ENCODE measurements around the gene THAP12. TPM values are rescaled to one million over a fixed set of nuclear protein-coding genes. Genes with fewer than 3 reads are reported as not detected.
A peak's percentile ranks its signal among the peaks of the same experiment; 100 is the strongest.

The THAP12 gene
- total and polyA plus RNA-seq, 2 experiments from 2014 or later, result 22.6 to 39.0 TPM

DNA sequence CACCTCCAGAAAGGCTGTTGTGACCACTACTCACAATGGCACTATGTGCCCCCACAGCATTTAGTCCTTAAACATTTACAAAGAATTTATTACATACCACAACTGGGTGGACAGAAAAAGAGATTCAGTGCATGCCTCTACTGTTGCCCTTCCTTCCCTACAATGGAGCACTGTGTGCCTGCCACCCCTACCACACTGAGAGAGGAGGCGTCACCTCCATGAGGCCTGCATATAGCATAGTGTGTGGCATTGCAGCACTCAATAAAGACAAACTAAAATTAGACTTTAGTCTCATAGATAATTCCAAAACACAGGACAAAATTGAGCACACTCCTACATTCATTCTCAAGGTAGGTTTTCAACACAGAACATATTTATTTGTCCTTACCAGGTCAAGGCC, 25.8 kb downstream of the THAP12 start:
- Histone ChIP-seq H3F3A (ENCODE audit: insufficient read depth) (no peaks in the 10 kb centered on the region), H3K9me2 (ENCODE audit: insufficient read depth) (no peaks in the 10 kb centered on the region), H3K4me1 (ENCODE audit: insufficient read depth) (no peaks in the 10 kb centered on the region), H3K36me3 (ENCODE audit: low read depth) (peaks cover 25% of the 10 kb centered on the region; the same call in 1 of the 2 replicates), H4K20me1 (ENCODE audit: insufficient read depth) (peaks cover 3% of the 10 kb centered on the region; the same call in 1 of the 2 replicates), H3K9ac (no peak overlapping the region), H3K27ac (no peak overlapping the region), H3K4me2 (ENCODE audit: unreplicated experiment) (no peak overlapping the region), H2AFZ (no peak overlapping the region), H3K9me3 (ENCODE audit: low read depth) (no peaks in the 10 kb centered on the region), H3K4me3 (no peak overlapping the region), H3K27me3 (replicated peaks; ENCODE audit: insufficient read depth) (no peaks in the 10 kb centered on the region), H3K79me2 (ENCODE audit: insufficient read depth) (peaks cover 30% of the 10 kb centered on the region)
- in situ Hi-C loops (cut with MboI), result no loop called here
- no peak for DNase-seq
- TF ChIP-seq EZH2 (IDR thresholded peaks at IDR 0.05; ENCODE audit: insufficient read depth, poor library complexity, severe bottlenecking) (no peak), EZH2phosphoT487 (IDR thresholded peaks at IDR 0.05; ENCODE audit: insufficient read depth, low read depth) (no peak)
- WGBS, 2 experiments (ENCODE audit: low coverage in 1 of 2, low lambda C conversion rate in 2 of 2, missing lambda C conversion rate in 2 of 2), result 100% methylated on average over 1 of the region's 1 CpG

GRCh38 chr11:76348348-76348747, 32.6 kb downstream of the THAP12 start:
- Histone ChIP-seq H3K36me3 (ENCODE audit: low read depth) (peaks cover 7% of the 10 kb centered on the region; the same call in 1 of the 2 replicates), H3K4me3 (no peak overlapping the region), H3K27ac (no peak overlapping the region), H3K9me3 (ENCODE audit: low read depth) (no peaks in the 10 kb centered on the region), H3K79me2 (ENCODE audit: insufficient read depth) (no peaks in the 10 kb centered on the region), H3K4me2 (ENCODE audit: unreplicated experiment) (no peak overlapping the region), H2AFZ (no peak overlapping the region), H3K27me3 (replicated peaks; ENCODE audit: insufficient read depth) (no peaks in the 10 kb centered on the region), H4K20me1 (ENCODE audit: insufficient read depth) (no peaks in the 10 kb centered on the region), H3K4me1 (ENCODE audit: insufficient read depth) (no peaks in the 10 kb centered on the region), H3K9ac (no peak overlapping the region), H3F3A (ENCODE audit: insufficient read depth) (no peaks in the 10 kb centered on the region), H3K9me2 (ENCODE audit: insufficient read depth) (no peaks in the 10 kb centered on the region)
- DNase-seq, result no peak
- 98 to 100% methylated on average over 3 of the region's 3 CpGs for WGBS, 2 experiments (ENCODE audit: low coverage in 1 of 2, low lambda C conversion rate in 2 of 2, missing lambda C conversion rate in 2 of 2)
- in situ Hi-C loops (cut with MboI), result no loop called here
- TF ChIP-seq EZH2 (IDR thresholded peaks at IDR 0.05; ENCODE audit: insufficient read depth, poor library complexity, severe bottlenecking) (no peak), EZH2phosphoT487 (IDR thresholded peaks at IDR 0.05; ENCODE audit: insufficient read depth, low read depth) (no peak)

- TF ChIP-seq EZH2 (IDR thresholded peaks at IDR 0.05; ENCODE audit: insufficient read depth, poor library complexity, severe bottlenecking), result no peak
- no peak for TF ChIP-seq EZH2phosphoT487 (IDR thresholded peaks at IDR 0.05; ENCODE audit: insufficient read depth, low read depth)
- no peak overlapping the region for H3K4me3 ChIP-seq
- H4K20me1 ChIP-seq (ENCODE audit: insufficient read depth), result no peaks in the 10 kb centered on the region
- H3K27ac ChIP-seq, result no peak overlapping the region
- H3F3A ChIP-seq (ENCODE audit: insufficient read depth), result no peaks in the 10 kb centered on the region
- no peaks in the 10 kb centered on the region for H3K9me2 ChIP-seq (ENCODE audit: insufficient read depth)
- no peaks in the 10 kb centered on the region for H3K9me3 ChIP-seq (ENCODE audit: low read depth)
- no peaks in the 10 kb centered on the region for H3K4me1 ChIP-seq (ENCODE audit: insufficient read depth)
- H3K9ac ChIP-seq, result no peak overlapping the region
- no peak overlapping the region for H2AFZ ChIP-seq
- H3K4me2 ChIP-seq (ENCODE audit: unreplicated experiment), result no peak overlapping the region
- H3K27me3 ChIP-seq (replicated peaks; ENCODE audit: insufficient read depth), result no peaks in the 10 kb centered on the region
- 27 to 38% methylated on average over 2 of the region's 2 CpGs for WGBS, 2 experiments (ENCODE audit: low coverage in 1 of 2, low lambda C conversion rate in 2 of 2, missing lambda C conversion rate in 2 of 2)
- no peak for DNase-seq
- H3K36me3 ChIP-seq (ENCODE audit: low read depth), result peaks cover 2% of the 10 kb centered on the region; the same call in 1 of the 2 replicates
- in situ Hi-C loops (cut with MboI), result no loop called here
- H3K79me2 ChIP-seq (ENCODE audit: insufficient read depth), result no peaks in the 10 kb centered on the region
These were observed 33.5 kb downstream of the THAP12 start for GRCh38 chr11:76347466-76347865.

DNA sequence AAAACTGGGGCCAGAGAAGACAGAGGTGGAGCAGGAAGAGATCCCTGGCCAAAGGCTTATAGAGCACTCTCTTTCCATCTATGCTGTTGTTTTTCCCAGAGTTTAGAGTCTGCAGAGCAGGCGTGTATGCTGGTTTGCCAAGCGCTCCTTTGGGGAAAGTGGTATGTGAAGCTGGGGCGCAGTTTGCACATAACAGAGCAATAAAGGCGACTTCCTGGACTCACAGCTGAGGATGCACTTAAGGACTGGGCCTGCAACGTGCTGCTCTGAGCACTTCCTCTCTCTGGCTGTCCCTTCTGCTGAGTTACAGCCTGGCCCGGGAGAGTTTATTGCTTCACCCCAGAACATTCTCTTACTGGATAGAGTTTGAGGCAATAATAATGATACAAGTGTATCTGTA, 41.7 kb downstream of the THAP12 start:
- H3K4me1 ChIP-seq (ENCODE audit: insufficient read depth), result no peaks in the 10 kb centered on the region
- TF ChIP-seq EZH2 (IDR thresholded peaks at IDR 0.05; ENCODE audit: insufficient read depth, poor library complexity, severe bottlenecking) (no peak), EZH2phosphoT487 (IDR thresholded peaks at IDR 0.05; ENCODE audit: insufficient read depth, low read depth) (no peak)
- peaks cover 10% of the 10 kb centered on the region; the same call in 1 of the 2 replicates for H3F3A ChIP-seq (ENCODE audit: insufficient read depth)
- H3K9me2 ChIP-seq (ENCODE audit: insufficient read depth), result no peaks in the 10 kb centered on the region
- WGBS, 2 experiments (ENCODE audit: low coverage in 1 of 2, low lambda C conversion rate in 2 of 2, missing lambda C conversion rate in 2 of 2), result 25 to 27% methylated on average over 6 of the region's 6 CpGs
- DNase-seq, result peak; percentile 44
- no peaks in the 10 kb centered on the region for H3K79me2 ChIP-seq (ENCODE audit: insufficient read depth)
- no peaks in the 10 kb centered on the region for H3K27me3 ChIP-seq (replicated peaks; ENCODE audit: insufficient read depth)
- H3K36me3 ChIP-seq (ENCODE audit: low read depth), result no peaks in the 10 kb centered on the region
- no peak overlapping the region for H3K4me3 ChIP-seq
- H4K20me1 ChIP-seq (ENCODE audit: insufficient read depth), result no peaks in the 10 kb centered on the region
- H3K4me2 ChIP-seq (ENCODE audit: unreplicated experiment), result no peak overlapping the region
- in situ Hi-C loops (cut with MboI), result no loop called here
- H3K9ac ChIP-seq, result no peak overlapping the region
- 0 out of 2 replicates have a peak overlapping the region, but pooled peaks have one; percentile 1 for H3K27ac ChIP-seq
- H2AFZ ChIP-seq, result peak overlapping the region; percentile 53
- no peaks in the 10 kb centered on the region for H3K9me3 ChIP-seq (ENCODE audit: low read depth)

GRCh38 chr11:76337923-76338322, 43.0 kb downstream of the THAP12 start:
- no peaks in the 10 kb centered on the region for H3K36me3 ChIP-seq (ENCODE audit: low read depth)

More at GRCh38 chr11:76337923-76338322, 43.0 kb downstream of the THAP12 start:
- H3K9me3 ChIP-seq (ENCODE audit: low read depth), result no peaks in the 10 kb centered on the region
- in situ Hi-C loops (cut with MboI), result no loop called here
- TF ChIP-seq EZH2phosphoT487 (IDR thresholded peaks at IDR 0.05; ENCODE audit: insufficient read depth, low read depth), result no peak
- TF ChIP-seq EZH2 (IDR thresholded peaks at IDR 0.05; ENCODE audit: insufficient read depth, poor library complexity, severe bottlenecking), result no peak
- no peak for DNase-seq
- WGBS, 2 experiments (ENCODE audit: low coverage in 1 of 2, low lambda C conversion rate in 2 of 2, missing lambda C conversion rate in 2 of 2), result 59 to 70% methylated on average over 4 of the region's 4 CpGs
- no peaks in the 10 kb centered on the region for H3K79me2 ChIP-seq (ENCODE audit: insufficient read depth)
- H4K20me1 ChIP-seq (ENCODE audit: insufficient read depth), result no peaks in the 10 kb centered on the region
- no peak overlapping the region for H3K4me2 ChIP-seq (ENCODE audit: unreplicated experiment)
- H3K9me2 ChIP-seq (ENCODE audit: insufficient read depth), result no peaks in the 10 kb centered on the region
- H3K27ac ChIP-seq, result no peak overlapping the region
- no peak overlapping the region for H2AFZ ChIP-seq
- H3K9ac ChIP-seq, result no peak overlapping the region
- H3K4me1 ChIP-seq (ENCODE audit: insufficient read depth), result no peaks in the 10 kb centered on the region
- no peak overlapping the region for H3K4me3 ChIP-seq
- no peaks in the 10 kb centered on the region for H3K27me3 ChIP-seq (replicated peaks; ENCODE audit: insufficient read depth)
- H3F3A ChIP-seq (ENCODE audit: insufficient read depth), result peaks cover 10% of the 10 kb centered on the region; the same call in 1 of the 2 replicates

Data from GM23248 (cell line).